ENCODE measurements around the gene ZFAND3.
"Not testable (repeated sequence)": the region's sequence is repeated elsewhere in the genome, so short reads cannot be mapped to it uniquely, and the experiment has no call there.

ZFAND3 gene

GRCh38 chr6:37889486-37889885 lies 70.0 kb downstream of the ZFAND3 start:
- Histone ChIP-seq H3K27ac (peak overlapping the region in 1 of 2 donors; percentile 14), H3K4me3 (no peak overlapping the region)
- TF ChIP-seq, protein P1, sequence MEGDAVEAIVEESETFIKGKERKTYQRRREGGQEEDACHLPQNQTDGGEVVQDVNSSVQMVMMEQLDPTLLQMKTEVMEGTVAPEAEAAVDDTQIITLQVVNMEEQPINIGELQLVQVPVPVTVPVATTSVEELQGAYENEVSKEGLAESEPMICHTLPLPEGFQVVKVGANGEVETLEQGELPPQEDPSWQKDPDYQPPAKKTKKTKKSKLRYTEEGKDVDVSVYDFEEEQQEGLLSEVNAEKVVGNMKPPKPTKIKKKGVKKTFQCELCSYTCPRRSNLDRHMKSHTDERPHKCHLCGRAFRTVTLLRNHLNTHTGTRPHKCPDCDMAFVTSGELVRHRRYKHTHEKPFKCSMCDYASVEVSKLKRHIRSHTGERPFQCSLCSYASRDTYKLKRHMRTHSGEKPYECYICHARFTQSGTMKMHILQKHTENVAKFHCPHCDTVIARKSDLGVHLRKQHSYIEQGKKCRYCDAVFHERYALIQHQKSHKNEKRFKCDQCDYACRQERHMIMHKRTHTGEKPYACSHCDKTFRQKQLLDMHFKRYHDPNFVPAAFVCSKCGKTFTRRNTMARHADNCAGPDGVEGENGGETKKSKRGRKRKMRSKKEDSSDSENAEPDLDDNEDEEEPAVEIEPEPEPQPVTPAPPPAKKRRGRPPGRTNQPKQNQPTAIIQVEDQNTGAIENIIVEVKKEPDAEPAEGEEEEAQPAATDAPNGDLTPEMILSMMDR (IDR thresholded peaks at IDR 0.05): no peak
- no peak for DNase-seq (ENCODE audit: low spot score)

DNA sequence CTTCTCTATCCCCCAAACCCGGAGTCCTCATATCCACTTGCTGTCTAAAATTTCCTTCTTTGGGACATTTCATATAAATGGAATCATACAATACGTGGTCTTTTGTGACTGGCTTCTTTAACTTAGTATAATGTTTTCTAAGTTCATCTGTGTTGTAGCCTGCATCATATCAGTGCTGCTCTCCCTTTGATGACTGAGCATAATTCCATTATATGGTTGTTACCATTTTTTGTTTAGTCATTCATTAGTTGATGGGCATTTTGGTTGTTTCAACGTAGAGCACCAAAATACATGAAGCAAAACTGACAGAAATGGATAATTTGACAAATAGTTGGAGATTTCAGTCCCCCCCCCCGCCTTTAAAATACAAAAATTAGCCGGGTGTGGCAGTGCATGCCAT lies 71.5 kb downstream of the ZFAND3 start:
- TF ChIP-seq, protein P1 (IDR thresholded peaks at IDR 0.05): no peak
- Histone ChIP-seq H3K4me3 (no peak overlapping the region), H3K27ac (no peak overlapping the region)
- DNase-seq (ENCODE audit: low spot score): no peak

DNA sequence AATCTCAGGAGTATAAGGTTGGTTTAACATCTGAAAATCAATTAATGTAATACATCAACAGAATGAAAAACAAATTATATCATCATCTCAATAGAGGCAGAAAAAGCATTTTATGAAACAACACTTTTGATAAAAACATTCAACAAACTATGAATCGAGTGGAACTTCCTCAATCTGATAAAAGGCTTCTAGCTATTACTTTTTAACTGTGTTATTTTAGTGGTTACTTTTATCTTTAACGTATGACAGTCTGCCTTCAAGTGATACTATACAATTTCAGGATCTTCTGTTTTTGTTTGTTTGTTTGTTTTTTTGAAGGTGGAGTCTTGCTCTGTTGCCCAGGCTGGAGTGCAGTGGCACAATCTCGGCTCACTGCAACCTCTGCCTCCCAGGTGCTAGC lies 73.7 kb downstream of the ZFAND3 start:
- TF ChIP-seq, protein P1 (IDR thresholded peaks at IDR 0.05): no peak
- DNase-seq (ENCODE audit: low spot score): no peak
- no peak overlapping the region for H3K27ac ChIP-seq
- H3K4me3 ChIP-seq: no peak overlapping the region

DNA sequence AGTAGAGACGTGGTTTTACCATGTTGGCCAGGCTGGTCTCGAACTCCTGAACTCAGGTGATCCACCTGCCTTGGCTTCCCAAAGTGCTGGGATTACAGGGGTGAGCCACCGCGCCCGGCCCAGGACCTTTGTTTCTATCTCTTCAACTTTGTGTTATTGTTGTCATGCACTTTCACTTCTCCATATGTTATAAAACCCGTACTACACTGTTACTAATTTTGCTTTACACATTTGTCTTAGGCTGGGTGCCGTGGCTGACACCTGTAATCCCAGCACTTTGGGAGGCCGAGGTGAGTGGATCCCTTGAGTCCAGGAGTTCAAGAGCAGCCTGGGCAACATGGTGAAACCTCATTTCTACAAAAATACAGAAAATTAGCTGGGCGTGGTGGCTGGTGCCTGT lies 74.2 kb downstream of the ZFAND3 start:
- not testable (repeated sequence) for H3K27ac ChIP-seq; DNase-seq (ENCODE audit: low spot score); H3K4me3 ChIP-seq

- DNase-seq (ENCODE audit: low spot score): no peak
- no peak overlapping the region for H3K27ac ChIP-seq
- TF ChIP-seq, protein P1 (IDR thresholded peaks at IDR 0.05): no peak
- no peak overlapping the region for H3K4me3 ChIP-seq
Observed at GRCh38 chr6:37894585-37894984, 75.1 kb downstream of the ZFAND3 start.

DNA sequence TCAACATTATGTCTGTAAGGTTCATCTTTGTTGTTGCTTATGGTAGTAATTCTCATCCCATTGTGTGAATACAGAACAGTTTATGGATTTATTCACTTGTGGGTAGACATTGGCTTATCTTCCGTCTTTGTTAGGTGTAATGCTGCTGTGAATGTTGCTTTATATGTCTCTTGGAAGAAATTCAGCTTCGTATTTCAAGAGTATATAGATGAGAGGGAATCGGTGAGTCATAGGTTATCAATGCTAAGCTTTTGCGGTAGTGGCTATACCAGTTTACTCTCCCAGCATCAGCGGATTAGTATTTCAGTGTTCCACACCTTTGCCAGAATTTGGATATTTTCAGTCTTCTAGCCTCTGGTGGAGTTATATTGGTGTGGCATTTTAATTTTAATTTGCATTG lies 77.8 kb downstream of the ZFAND3 start:
- no peak overlapping the region for H3K27ac ChIP-seq
- TF ChIP-seq, protein P1 (IDR thresholded peaks at IDR 0.05): no peak
- DNase-seq (ENCODE audit: low spot score): no peak
- no peak overlapping the region for H3K4me3 ChIP-seq

GRCh38 chr6:37897818-37898515 lies 78.4 kb downstream of the ZFAND3 start:
- TF ChIP-seq, protein P1 (IDR thresholded peaks at IDR 0.05): no peak
- Histone ChIP-seq H3K4me3 (no peak overlapping the region), H3K27ac (no peak overlapping the region)
- no peak for DNase-seq (ENCODE audit: low spot score)
